Thymus (tissue), 11 donors: ENCODE data around the gene AGA. TPM values are rescaled to one million over a fixed set of nuclear protein-coding genes. Genes with fewer than 3 reads are reported as not detected.

Source experiments
- DNase-seq, 9 donors: peaks; one replicate each; pipeline ENCODE4 v3.0.0-alpha.2; 2013; ENCODE audit warnings: low spot score in 9 of 9, low read depth in 6 of 9, missing footprints in 1 of 9
- H3K27ac ChIP-seq, 2 donors: one replicate each; pipeline ENCODE4 v1.5.1; 2013; ENCODE audit warnings: control low read depth in 1 of 2, low read depth in 1 of 2, low read length in 1 of 2, mild to moderate bottlenecking in 1 of 2, moderate library complexity in 1 of 2
- H3K27me3 ChIP-seq, 2 donors: one replicate each; pipeline ENCODE4 v1.5.1; 2013; ENCODE audit warnings: low read length in 1 of 2; ENCODE audit not compliant: control insufficient read depth in 2 of 2, insufficient read depth in 1 of 2
- H3K36me3 ChIP-seq, 2 donors: one replicate each; pipeline ENCODE4 v1.5.1; 2013; ENCODE audit warnings: low read length in 1 of 2, mild to moderate bottlenecking in 1 of 2, moderate library complexity in 1 of 2; ENCODE audit not compliant: control insufficient read depth in 2 of 2, insufficient read depth in 2 of 2
- H3K4me1 ChIP-seq, 2 donors: one replicate each; pipeline ENCODE4 v1.5.1; 2013; ENCODE audit warnings: low read length in 2 of 2; ENCODE audit not compliant: control insufficient read depth in 2 of 2, insufficient read depth in 2 of 2
- H3K4me3 ChIP-seq, 2 donors: one replicate each; pipeline ENCODE4 v1.5.1; 2013; ENCODE audit warnings: low read length in 2 of 2, control low read depth in 1 of 2, mild to moderate bottlenecking in 1 of 2
- H3K9me3 ChIP-seq, 2 donors: one replicate each; pipeline ENCODE4 v1.5.1; 2013; ENCODE audit warnings: low read length in 1 of 2, mild to moderate bottlenecking in 1 of 2; ENCODE audit not compliant: control insufficient read depth in 2 of 2, insufficient read depth in 1 of 2
- WGBS: extraction: QIAGEN DNeasy Blood & Tissue Kit; methylation state at CpG from one replicate; pipeline ENCODE4 v1.1.7; 2013; 5-methylcytosine and 5-hydroxymethylcytosine counted together
- polyA plus RNA-seq: library from polyadenylated mRNA; stranded (reverse); fragments of 200-250 nt; gene quantifications from one replicate; pipeline ENCODE4 v1.2.3, GENCODE V29; 2013
- total RNA-seq: library from RNA; stranded (reverse); fragments of 120-200 nt; gene quantifications from one replicate; pipeline ENCODE4 v1.2.4, GENCODE V29; 2013
- donor health status: healthy.

The AGA gene
- total and polyA plus RNA-seq, 2 donors = 16.3 to 26.5 TPM

DNA sequence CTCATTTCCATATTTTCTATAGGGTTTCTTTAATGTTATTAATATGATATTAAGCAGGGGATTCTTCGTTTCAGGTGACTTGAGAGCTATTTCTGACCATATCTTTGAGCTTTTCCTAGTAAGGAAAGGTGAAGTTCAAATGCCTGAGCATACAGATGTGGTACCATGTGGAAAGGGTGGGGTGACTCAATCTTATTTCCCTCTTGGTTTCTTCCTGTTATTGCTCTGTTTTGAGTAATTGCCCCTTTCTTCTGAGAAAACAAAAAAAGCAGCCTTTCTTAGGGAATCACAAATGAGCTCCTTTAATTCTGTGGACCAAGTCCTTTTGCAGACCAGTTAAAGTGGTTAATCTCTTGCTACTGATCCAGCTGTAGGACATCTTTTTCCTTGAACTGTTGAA lies 41.0 kb upstream of the AGA start:
- Histone ChIP-seq H3K27ac (no peak overlapping the region), H3K4me1 (no peaks in the 10 kb centered on the region), H3K36me3 (no peaks in the 10 kb centered on the region), H3K4me3 (no peak overlapping the region), H3K27me3 (no peaks in the 10 kb centered on the region), H3K9me3 (no peaks in the 10 kb centered on the region)
- DNase-seq = no peak
- WGBS = 89% methylated on average over 1 of the region's 1 CpG

DNA sequence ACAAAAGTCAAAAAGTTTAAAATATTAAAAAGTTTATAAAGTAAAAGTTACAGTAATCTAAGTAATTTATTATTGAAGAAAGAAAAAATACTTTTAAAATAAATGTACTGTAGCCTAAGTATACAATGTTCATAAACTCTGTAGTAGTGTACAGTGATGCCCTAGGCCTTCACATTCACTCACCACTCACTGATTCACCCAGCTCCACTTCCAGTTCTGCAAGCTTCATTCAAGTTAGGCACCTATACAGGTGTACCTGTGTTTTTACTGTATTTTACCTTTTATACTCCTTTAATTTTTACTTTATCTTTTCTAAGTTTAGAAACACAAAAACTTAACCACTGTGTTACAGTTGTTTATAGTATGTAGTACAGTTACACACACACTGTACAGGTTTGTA lies 40.1 kb upstream of the AGA start:
- H3K36me3 ChIP-seq = no peaks in the 10 kb centered on the region
- no peaks in the 10 kb centered on the region for H3K27me3 ChIP-seq
- H3K27ac ChIP-seq = no peak overlapping the region
- H3K4me1 ChIP-seq = no peaks in the 10 kb centered on the region
- no peak overlapping the region for H3K4me3 ChIP-seq
- no peaks in the 10 kb centered on the region for H3K9me3 ChIP-seq
- no peak for DNase-seq

DNA sequence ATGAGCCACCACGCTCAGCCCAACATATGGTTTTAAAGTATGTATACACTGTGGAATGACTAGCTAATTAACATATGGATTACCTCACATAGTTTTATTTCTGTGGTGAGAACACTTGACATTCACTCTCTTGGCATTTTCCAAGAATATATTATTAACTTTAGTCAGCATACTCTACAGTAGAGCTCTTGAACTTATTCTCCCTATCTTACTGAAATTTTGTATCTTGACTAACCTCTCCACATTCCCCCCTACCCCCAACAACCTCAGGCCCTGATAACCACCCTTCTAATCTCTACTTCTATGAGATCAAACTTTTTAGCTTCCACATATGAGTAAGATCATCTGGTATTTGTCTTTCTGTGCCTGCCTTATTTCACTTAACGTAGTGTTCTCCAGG lies 38.6 kb upstream of the AGA start:
- Histone ChIP-seq H3K4me1 (no peaks in the 10 kb centered on the region), H3K36me3 (no peaks in the 10 kb centered on the region), H3K9me3 (no peaks in the 10 kb centered on the region), H3K4me3 (no peak overlapping the region), H3K27ac (no peak overlapping the region), H3K27me3 (no peaks in the 10 kb centered on the region)
- DNase-seq = no peak
- 97% methylated on average over 2 of the region's 2 CpGs for WGBS

DNA sequence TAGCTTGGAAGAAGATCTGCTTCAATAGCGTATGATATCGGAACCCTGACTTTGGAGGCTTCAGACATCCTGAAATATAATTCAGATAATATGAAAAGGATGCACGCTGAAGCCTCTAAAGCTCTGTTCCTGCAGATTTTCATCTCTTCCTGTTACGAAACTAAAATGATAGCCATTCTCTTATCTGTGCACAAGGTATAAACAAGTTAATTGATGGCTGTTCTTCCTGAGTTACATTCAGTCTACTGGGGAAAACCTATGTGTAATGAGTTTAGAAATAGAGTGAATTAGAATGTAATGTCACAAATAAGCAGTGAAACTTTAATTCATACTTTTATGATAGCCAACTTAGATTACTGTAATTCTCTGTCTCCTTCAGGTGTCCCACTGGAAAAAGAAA lies 36.8 kb upstream of the AGA start:
- WGBS = 97% methylated on average over 4 of the region's 4 CpGs
- DNase-seq = no peak
- H3K27ac ChIP-seq = no peak overlapping the region
- no peak overlapping the region for H3K4me3 ChIP-seq
- no peaks in the 10 kb centered on the region for H3K9me3 ChIP-seq
- no peaks in the 10 kb centered on the region for H3K4me1 ChIP-seq
- H3K36me3 ChIP-seq = no peaks in the 10 kb centered on the region
- H3K27me3 ChIP-seq = no peaks in the 10 kb centered on the region

DNA sequence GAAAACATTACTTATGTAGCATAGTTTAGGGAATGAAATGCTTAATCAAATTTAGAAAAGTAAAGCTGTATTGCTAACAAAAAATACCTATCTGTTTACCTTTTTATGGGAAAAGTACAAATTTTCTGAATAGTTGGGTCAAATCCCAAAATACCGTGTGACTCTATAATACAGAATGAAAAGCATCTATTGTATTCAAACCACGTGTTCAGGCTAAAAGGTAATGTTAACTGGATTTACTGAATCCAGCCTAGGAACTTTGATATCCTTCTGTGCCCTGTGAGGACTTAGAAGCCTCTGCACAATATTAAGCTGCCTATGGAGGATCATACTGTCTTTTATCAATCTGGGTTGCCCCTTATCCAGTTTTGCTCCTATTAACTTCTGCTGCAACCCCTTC lies 36.3 kb upstream of the AGA start:
- H3K4me1 ChIP-seq = no peaks in the 10 kb centered on the region
- no peak overlapping the region for H3K4me3 ChIP-seq
- WGBS = 96% methylated on average over 2 of the region's 2 CpGs
- H3K27me3 ChIP-seq = no peaks in the 10 kb centered on the region
- H3K27ac ChIP-seq = no peak overlapping the region
- H3K36me3 ChIP-seq = no peaks in the 10 kb centered on the region
- H3K9me3 ChIP-seq = no peaks in the 10 kb centered on the region
- no peak for DNase-seq

DNA sequence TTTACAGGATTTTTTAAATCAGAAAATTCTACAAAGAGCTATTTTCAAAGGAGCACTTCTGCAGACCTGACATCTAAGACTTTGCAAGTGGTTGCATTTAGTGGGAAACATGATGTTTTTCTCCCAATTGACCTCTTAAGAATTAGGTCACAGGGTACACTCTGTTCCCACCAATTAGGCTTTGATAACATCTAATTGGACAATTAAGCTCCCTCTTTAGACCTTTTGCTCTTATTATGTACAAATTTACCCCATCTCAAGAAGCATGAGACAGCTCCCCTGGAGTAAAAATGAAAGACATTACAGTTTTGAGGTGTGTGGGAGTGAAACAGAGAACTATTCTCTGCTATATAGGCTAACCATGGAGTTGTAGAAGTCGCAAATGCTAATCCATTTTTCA lies 31.8 kb upstream of the AGA start:
- H3K9me3 ChIP-seq = peaks cover 0 to 4% of the 10 kb centered on the region in 2 donors
- H3K4me3 ChIP-seq = no peak overlapping the region
- no peak overlapping the region for H3K27ac ChIP-seq
- H3K36me3 ChIP-seq = no peaks in the 10 kb centered on the region
- H3K27me3 ChIP-seq = no peaks in the 10 kb centered on the region
- DNase-seq = no peak
- 97% methylated on average over 1 of the region's 1 CpG for WGBS
- H3K4me1 ChIP-seq = no peaks in the 10 kb centered on the region

DNA sequence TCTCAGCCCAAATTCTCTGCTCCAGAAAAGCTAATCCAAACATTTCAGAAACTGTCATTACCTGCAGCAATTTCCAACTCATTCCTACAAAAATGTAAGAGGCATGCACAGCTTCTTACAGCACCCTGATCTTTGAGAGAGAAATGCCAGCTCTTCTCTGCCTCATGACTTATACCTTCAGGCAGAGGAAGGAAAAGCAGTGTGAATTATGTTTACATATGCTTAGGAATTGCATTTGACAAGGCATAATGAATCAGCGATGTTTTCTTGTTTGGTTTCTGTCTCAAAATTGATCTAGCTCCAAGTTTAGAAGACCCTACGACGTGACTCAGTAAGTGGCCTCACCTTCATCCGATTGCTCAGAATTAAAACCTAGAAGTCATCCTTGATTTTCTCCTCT lies 21.8 kb upstream of the AGA start:
- no peaks in the 10 kb centered on the region for H3K9me3 ChIP-seq
- WGBS = 97% methylated on average over 4 of the region's 4 CpGs
- H3K27me3 ChIP-seq = no peaks in the 10 kb centered on the region
- no peak overlapping the region for H3K4me3 ChIP-seq
- no peak for DNase-seq
- H3K4me1 ChIP-seq = no peaks in the 10 kb centered on the region
- H3K27ac ChIP-seq = no peak overlapping the region
- H3K36me3 ChIP-seq = no peaks in the 10 kb centered on the region

DNA sequence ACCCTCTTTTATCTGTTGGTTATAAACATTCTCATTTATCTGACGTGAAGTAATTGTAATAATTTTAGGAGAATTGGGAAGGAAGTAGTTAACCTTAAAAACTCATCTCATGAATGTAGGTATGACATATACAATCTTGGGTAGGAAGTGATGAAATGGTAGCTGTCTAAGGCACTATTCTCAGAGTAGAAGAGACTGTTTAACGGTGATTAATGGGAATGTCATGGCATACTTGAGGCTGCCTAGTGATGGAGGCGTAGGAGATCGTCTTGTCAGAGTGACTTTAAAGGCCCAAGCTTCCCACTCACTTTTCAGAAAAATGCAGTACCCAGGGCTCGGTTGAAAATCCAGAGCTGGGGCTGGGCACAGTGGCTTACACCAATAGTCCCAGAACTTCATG lies 19.4 kb upstream of the AGA start:
- 96% methylated on average over 5 of the region's 5 CpGs for WGBS
- Histone ChIP-seq H3K9me3 (no peaks in the 10 kb centered on the region), H3K27ac (no peak overlapping the region), H3K4me3 (no peak overlapping the region), H3K27me3 (no peaks in the 10 kb centered on the region), H3K36me3 (no peaks in the 10 kb centered on the region), H3K4me1 (no peaks in the 10 kb centered on the region)
- no peak for DNase-seq

DNA sequence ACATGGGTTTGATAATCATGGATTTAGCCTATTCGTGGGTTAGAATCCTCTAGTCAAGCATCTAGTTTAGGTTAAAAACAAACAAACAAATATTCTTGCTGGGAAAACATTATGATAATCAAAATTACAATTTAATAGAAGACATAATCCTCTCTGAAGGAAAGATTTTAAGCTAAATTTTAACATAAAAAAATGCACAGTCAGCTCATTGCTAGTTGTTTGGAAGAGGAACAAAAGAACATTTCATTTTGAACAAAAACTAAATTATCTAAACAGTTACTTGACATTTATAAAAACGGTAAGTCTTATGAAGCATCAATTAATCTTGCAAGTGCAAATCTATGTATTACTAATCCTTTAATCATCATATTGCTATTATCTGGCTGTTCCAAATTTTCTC lies 18.2 kb upstream of the AGA start:
- WGBS = 94% methylated on average over 2 of the region's 2 CpGs
- H3K9me3 ChIP-seq = no peaks in the 10 kb centered on the region
- no peak overlapping the region for H3K4me3 ChIP-seq
- no peak for DNase-seq
- H3K4me1 ChIP-seq = no peaks in the 10 kb centered on the region
- no peaks in the 10 kb centered on the region for H3K36me3 ChIP-seq
- no peak overlapping the region for H3K27ac ChIP-seq
- no peaks in the 10 kb centered on the region for H3K27me3 ChIP-seq

DNA sequence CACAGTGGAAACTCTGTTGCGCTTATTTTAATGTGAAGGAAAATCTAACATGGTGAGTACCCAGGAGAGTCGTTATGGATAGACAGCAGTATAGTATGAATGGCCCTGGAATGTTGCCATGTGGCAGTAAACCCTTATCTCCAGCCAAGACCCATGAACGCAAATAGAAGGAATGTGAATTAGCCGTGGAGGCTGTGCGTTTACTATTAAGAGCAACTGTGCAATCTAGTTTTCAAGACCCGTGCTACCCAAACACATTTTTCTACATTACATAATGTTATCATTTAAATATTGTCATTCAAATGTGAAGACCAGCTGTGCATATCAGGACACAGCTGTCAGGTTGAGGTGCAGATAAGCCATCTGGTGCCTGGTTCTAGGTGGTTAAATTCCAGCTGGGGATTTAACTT lies 13.3 kb upstream of the AGA start:
- no peak overlapping the region for H3K4me3 ChIP-seq
- no peaks in the 10 kb centered on the region for H3K4me1 ChIP-seq
- H3K36me3 ChIP-seq = no peaks in the 10 kb centered on the region
- H3K27me3 ChIP-seq = no peaks in the 10 kb centered on the region
- H3K27ac ChIP-seq = no peak overlapping the region
- WGBS = 95% methylated on average over 6 of the region's 6 CpGs
- H3K9me3 ChIP-seq = no peaks in the 10 kb centered on the region
- no peak for DNase-seq
